ENCODE results near the gene ZBTB24. TPM values are rescaled to one million over a fixed set of nuclear protein-coding genes. Genes with fewer than 3 reads are reported as not detected.
A peak's percentile ranks its signal among the peaks of the same experiment; 100 is the strongest.

ZBTB24 gene
- total RNA-seq, 2 donors from 2014 or later, result 8.2 to 12.8 TPM

DNA sequence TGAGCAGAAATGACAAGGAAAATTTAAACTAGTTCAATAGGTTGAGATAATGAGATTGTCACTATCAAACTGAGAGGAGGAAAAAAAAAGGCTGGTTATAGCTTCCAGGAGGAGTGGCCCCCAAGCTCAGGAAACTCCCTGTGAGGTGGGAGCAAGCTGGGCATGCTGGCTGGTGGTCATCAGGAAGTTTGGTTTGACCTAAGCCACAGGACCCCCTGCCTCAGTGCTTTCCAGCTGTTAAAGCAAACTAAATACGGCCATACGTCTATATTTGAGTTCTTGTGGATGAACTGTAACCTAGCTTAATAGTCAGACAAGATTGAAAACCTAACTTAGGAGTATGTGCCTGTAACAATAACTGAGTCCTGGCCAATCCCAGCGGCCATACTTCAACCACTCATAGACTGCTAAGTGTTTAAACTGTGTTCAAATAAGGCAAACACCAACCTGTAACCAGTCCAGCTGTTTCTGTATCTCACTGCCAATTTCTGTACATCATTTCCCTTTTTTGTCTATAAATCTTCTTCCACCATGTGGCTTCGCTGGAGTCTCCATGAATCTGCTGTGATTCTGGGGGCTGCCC lies 24.6 kb upstream of the ZBTB24 start:
- Histone ChIP-seq H3K9me3 (no peaks in the 10 kb centered on the region), H3K27me3 (replicated peaks; ENCODE audit: insufficient read depth) (no peaks in the 10 kb centered on the region), H3K36me3 (no peaks in the 10 kb centered on the region), H3K4me3 (no peak overlapping the region), H3K4me1 (replicated peaks) (no peaks in the 10 kb centered on the region), H3K27ac (no peak overlapping the region)
- intact Hi-C loops (cut with DNase I), result no loop called here
- no peak for TF ChIP-seq POLR2A (IDR thresholded peaks at IDR 0.05)
- DNase-seq (ENCODE audit: low spot score), result no peak
- 78% methylated on average over 4 of the region's 4 CpGs for WGBS

DNA sequence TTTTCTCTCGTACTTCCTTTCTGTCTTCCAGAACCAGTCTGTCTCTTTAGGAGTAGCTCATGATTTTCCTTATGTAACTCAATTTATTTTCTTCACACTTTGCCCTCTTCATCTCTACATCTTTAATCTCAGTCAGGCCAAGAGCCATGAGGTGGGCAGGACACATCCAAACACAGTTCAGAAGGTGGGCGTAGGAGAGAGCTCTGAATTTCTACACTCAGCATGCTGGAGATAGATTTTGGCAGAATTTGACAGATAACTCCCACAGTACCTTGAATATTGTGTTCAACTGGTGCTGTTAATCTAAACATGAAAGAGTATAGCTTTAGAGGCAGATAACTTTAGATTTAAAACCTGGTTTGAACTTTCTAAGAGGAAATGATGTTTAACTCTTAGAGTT lies 23.8 kb upstream of the ZBTB24 start:
- intact Hi-C loops (cut with DNase I), result no loop called here
- Histone ChIP-seq H3K27ac (no peak overlapping the region), H3K27me3 (replicated peaks; ENCODE audit: insufficient read depth) (no peaks in the 10 kb centered on the region), H3K4me3 (no peak overlapping the region), H3K4me1 (replicated peaks) (no peaks in the 10 kb centered on the region), H3K9me3 (no peaks in the 10 kb centered on the region), H3K36me3 (no peaks in the 10 kb centered on the region)
- 93% methylated on average over 2 of the region's 2 CpGs for WGBS
- no peak for DNase-seq (ENCODE audit: low spot score)
- TF ChIP-seq POLR2AphosphoS5 (IDR thresholded peaks at IDR 0.05), result no peak
- TF ChIP-seq POLR2A (IDR thresholded peaks at IDR 0.05), result no peak
- TF ChIP-seq, protein P1, sequence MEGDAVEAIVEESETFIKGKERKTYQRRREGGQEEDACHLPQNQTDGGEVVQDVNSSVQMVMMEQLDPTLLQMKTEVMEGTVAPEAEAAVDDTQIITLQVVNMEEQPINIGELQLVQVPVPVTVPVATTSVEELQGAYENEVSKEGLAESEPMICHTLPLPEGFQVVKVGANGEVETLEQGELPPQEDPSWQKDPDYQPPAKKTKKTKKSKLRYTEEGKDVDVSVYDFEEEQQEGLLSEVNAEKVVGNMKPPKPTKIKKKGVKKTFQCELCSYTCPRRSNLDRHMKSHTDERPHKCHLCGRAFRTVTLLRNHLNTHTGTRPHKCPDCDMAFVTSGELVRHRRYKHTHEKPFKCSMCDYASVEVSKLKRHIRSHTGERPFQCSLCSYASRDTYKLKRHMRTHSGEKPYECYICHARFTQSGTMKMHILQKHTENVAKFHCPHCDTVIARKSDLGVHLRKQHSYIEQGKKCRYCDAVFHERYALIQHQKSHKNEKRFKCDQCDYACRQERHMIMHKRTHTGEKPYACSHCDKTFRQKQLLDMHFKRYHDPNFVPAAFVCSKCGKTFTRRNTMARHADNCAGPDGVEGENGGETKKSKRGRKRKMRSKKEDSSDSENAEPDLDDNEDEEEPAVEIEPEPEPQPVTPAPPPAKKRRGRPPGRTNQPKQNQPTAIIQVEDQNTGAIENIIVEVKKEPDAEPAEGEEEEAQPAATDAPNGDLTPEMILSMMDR (IDR thresholded peaks at IDR 0.05), result no peak

DNA sequence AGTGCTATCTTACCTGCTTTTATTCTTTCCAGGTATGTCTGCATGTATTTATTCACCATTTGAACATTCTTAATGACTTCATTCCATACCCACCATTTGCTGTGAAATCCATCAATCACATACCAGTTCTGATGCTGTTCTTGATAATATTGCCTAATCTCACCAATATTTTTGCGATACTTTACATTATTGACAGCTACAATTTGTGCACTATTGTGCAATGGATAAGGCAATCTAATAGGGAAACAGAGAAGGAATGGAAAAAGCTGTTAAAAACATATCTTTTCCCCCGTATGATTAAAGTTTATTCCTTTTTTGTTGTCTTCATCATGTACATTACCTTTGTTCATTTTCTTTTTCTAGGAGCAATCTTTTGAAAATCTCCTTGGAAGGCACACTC lies 23.3 kb upstream of the ZBTB24 start:
- WGBS, result 91% methylated on average over 2 of the region's 2 CpGs
- no peaks in the 10 kb centered on the region for H3K4me1 ChIP-seq (replicated peaks)
- intact Hi-C loops (cut with DNase I), result no loop called here
- TF ChIP-seq POLR2AphosphoS5 (IDR thresholded peaks at IDR 0.05) (no peak), POLR2A (IDR thresholded peaks at IDR 0.05) (no peak)
- TF ChIP-seq, protein P1 (IDR thresholded peaks at IDR 0.05), result no peak
- DNase-seq (ENCODE audit: low spot score), result no peak
- H3K27ac ChIP-seq, result no peak overlapping the region
- H3K4me3 ChIP-seq, result no peak overlapping the region
- H3K27me3 ChIP-seq (replicated peaks; ENCODE audit: insufficient read depth), result no peaks in the 10 kb centered on the region
- no peaks in the 10 kb centered on the region for H3K9me3 ChIP-seq
- H3K36me3 ChIP-seq, result no peaks in the 10 kb centered on the region

DNA sequence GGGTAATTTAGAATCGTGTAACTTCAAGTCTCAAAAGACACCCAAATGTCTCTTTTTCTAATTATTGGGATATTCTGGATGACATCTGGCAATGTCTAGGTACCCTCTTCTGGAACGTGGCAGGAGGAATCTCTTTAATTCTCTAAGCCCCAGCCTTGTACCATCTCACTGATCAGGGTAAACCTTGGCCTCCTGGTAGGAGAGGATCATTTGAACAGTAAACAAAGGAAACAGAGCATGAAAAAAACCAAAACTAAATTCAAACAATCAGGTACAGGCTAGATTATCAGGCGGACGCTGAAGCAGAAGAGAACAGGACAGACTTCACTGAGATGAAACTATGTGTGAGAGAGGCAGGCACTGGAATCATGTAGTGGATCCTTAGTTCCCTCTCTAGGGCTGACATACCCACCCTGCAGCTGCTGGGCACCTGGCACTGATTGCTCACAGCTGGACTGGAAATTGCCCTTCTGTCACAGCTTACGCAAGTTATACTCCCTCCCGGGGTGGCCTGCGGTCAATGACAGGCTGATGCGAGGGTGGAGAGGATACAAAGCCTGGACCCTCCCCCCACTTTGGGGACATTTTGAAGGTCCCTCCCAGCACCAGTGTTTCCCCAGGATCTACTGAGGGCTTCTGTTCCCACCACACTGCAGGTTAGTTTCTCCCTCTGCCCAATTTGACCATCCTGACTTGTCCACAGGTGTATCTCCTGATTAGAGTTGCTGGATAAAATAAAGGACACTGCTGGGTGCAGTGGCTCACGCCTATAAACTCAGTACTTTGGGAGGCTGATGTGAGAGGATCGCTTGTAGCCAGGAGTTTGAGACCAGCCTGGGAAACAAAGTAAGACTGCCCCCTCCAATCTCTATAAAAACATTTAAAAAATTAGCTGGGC lies 20.6 kb upstream of the ZBTB24 start:
- TF ChIP-seq POLR2A (IDR thresholded peaks at IDR 0.05), result no peak
- no peak for TF ChIP-seq POLR2AphosphoS5 (IDR thresholded peaks at IDR 0.05)
- TF ChIP-seq, protein P1 (IDR thresholded peaks at IDR 0.05), result no peak
- Histone ChIP-seq H3K27me3 (replicated peaks; ENCODE audit: insufficient read depth) (no peaks in the 10 kb centered on the region), H3K4me1 (replicated peaks) (no peaks in the 10 kb centered on the region), H3K4me3 (no peak overlapping the region), H3K9me3 (no peaks in the 10 kb centered on the region), H3K36me3 (no peaks in the 10 kb centered on the region), H3K27ac (peak overlapping the region in 1 of 2 donors; percentile 52)
- intact Hi-C loops (cut with DNase I), result no loop called here
- DNase-seq (ENCODE audit: low spot score), result no peak
- 61% methylated on average over 10 of the region's 10 CpGs for WGBS

DNA sequence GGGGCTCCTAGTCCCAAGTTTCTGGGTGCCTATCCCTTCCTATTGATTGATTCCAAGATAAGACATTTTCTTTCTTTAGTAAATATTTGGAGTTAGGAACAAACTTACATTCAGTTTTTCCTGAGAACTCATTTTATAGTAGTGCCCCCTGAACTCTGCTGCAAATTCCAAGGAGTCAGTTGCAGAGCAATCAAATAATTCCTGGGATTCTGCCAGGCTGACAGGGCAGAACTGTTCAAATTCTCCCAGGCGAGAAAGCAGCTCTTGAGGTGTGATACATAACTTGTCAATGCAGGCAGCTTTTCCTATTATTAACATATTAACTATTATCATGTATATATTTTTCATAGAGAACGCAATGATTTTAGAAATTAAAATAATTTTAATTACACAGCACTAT lies 15.9 kb upstream of the ZBTB24 start:
- DNase-seq (ENCODE audit: low spot score), result no peak
- Histone ChIP-seq H3K36me3 (no peaks in the 10 kb centered on the region), H3K4me3 (no peak overlapping the region), H3K4me1 (replicated peaks) (no peaks in the 10 kb centered on the region), H3K27ac (no peak overlapping the region), H3K27me3 (replicated peaks; ENCODE audit: insufficient read depth) (no peaks in the 10 kb centered on the region), H3K9me3 (no peaks in the 10 kb centered on the region)
- intact Hi-C loops (cut with DNase I), result no loop called here
- no peak for TF ChIP-seq POLR2A (IDR thresholded peaks at IDR 0.05)
- TF ChIP-seq, protein P1 (IDR thresholded peaks at IDR 0.05), result no peak
- TF ChIP-seq POLR2AphosphoS5 (IDR thresholded peaks at IDR 0.05), result no peak
- 76% methylated on average over 2 of the region's 2 CpGs for WGBS

Data from prostate gland (tissue), 2 donors.